ACC112 (cell line): ENCODE results near the gene MORN5.

ENCODE experiments used
- H2AFZ ChIP-seq: fragments of 200-600 bp; sonication (generic); one replicate; pipeline ENCODE4 v1.6.0; 2017; ENCODE audit warnings: antibody characterized with exemption, low read length; ENCODE audit not compliant: unreplicated experiment
- H3K27ac ChIP-seq: fragments of 200-600 bp; sonication (generic); 2 replicates; pipeline ENCODE4 v1.5.1; 2014; ENCODE audit warnings: low read depth, mild to moderate bottlenecking, antibody characterized with exemption, low read length, moderate library complexity
- H3K27me3 ChIP-seq: fragments of 200-600 bp; sonication (generic); 2 replicates; pipeline ENCODE4 v1.6.1; 2014; ENCODE audit warnings: mild to moderate bottlenecking, antibody characterized with exemption, low read length, moderate library complexity, mixed read lengths; ENCODE audit not compliant: insufficient read depth
- H3K36me3 ChIP-seq: fragments of 200-600 bp; sonication (generic); 2 replicates; pipeline ENCODE4 v1.6.1; 2016; ENCODE audit warnings: mild to moderate bottlenecking, antibody characterized with exemption, low read length, moderate library complexity, mixed read lengths; ENCODE audit not compliant: insufficient read depth
- H3K4me1 ChIP-seq: fragments of 200-600 bp; sonication (generic); one replicate; pipeline ENCODE4 v1.6.1; 2016; ENCODE audit warnings: low read length, mixed read lengths; ENCODE audit not compliant: insufficient read depth, unreplicated experiment, control insufficient read depth
- H3K4me3 ChIP-seq: fragments of 200-600 bp; sonication (generic); 2 replicates; pipeline ENCODE4 v1.5.1; 2014; ENCODE audit warnings: mild to moderate bottlenecking, low read depth, low read length
- H3K79me2 ChIP-seq: fragments of 200-600 bp; sonication (generic); one replicate; pipeline ENCODE4 v1.6.0; 2016; ENCODE audit warnings: low read length; ENCODE audit not compliant: control insufficient read depth, unreplicated experiment, insufficient read depth

MORN5 gene

GRCh38 chr9:122223435-122223834 lies 63.7 kb downstream of the MORN5 start:
- Histone ChIP-seq H3K4me1 (peaks cover 10% of the 10 kb centered on the region), H3K79me2 (no peaks in the 10 kb centered on the region), H3K4me3 (no peak overlapping the region), H3K27ac (no peak overlapping the region), H3K36me3 (no peaks in the 10 kb centered on the region), H2AFZ (no peak overlapping the region), H3K27me3 (peaks cover 63% of the 10 kb centered on the region)

- no peak overlapping the region for H3K27ac ChIP-seq
- H3K36me3 ChIP-seq = no peaks in the 10 kb centered on the region
- no peaks in the 10 kb centered on the region for H3K79me2 ChIP-seq
- peaks cover 60% of the 10 kb centered on the region for H3K27me3 ChIP-seq
- H2AFZ ChIP-seq = no peak overlapping the region
- H3K4me1 ChIP-seq = peaks cover 3% of the 10 kb centered on the region
- H3K4me3 ChIP-seq = no peak overlapping the region
Measured at GRCh38 chr9:122225312-122226141, 65.8 kb downstream of the MORN5 start.

- H3K4me3 ChIP-seq = no peak overlapping the region
- no peaks in the 10 kb centered on the region for H3K79me2 ChIP-seq
- H3K36me3 ChIP-seq = no peaks in the 10 kb centered on the region
- peaks cover 58% of the 10 kb centered on the region for H3K27me3 ChIP-seq
- peaks cover 3% of the 10 kb centered on the region for H3K4me1 ChIP-seq
- no peak overlapping the region for H3K27ac ChIP-seq
- no peak overlapping the region for H2AFZ ChIP-seq
Measured at GRCh38 chr9:122226142-122226757, 66.5 kb downstream of the MORN5 start.

- no peaks in the 10 kb centered on the region for H3K79me2 ChIP-seq
- H3K4me3 ChIP-seq = no peak overlapping the region
- peaks cover 55% of the 10 kb centered on the region for H3K27me3 ChIP-seq
- H3K36me3 ChIP-seq = no peaks in the 10 kb centered on the region
- H3K27ac ChIP-seq = no peak overlapping the region
- peaks cover 3% of the 10 kb centered on the region for H3K4me1 ChIP-seq
- no peak overlapping the region for H2AFZ ChIP-seq
Measured at GRCh38 chr9:122226758-122227574, 67.3 kb downstream of the MORN5 start.

- H3K4me3 ChIP-seq = no peak overlapping the region
- peaks cover 3% of the 10 kb centered on the region for H3K4me1 ChIP-seq
- H3K79me2 ChIP-seq = no peaks in the 10 kb centered on the region
- no peak overlapping the region for H3K27ac ChIP-seq
- peaks cover 53% of the 10 kb centered on the region for H3K27me3 ChIP-seq
- H2AFZ ChIP-seq = no peak overlapping the region
- no peaks in the 10 kb centered on the region for H3K36me3 ChIP-seq
Measured at GRCh38 chr9:122227575-122227900, 67.8 kb downstream of the MORN5 start.

- Histone ChIP-seq H3K4me3 (peak overlapping the region; percentile 74), H2AFZ (no peak overlapping the region), H3K27me3 (peaks cover 53% of the 10 kb centered on the region)
Measured at GRCh38 chr9:122228191-122228567, 68.5 kb downstream of the MORN5 start.

GRCh38 chr9:122228568-122229484 lies 69.1 kb downstream of the MORN5 start, which contains the start of gene LHX6:
LHX6 (minus strand) TSS chr9:122228957; CDS start chr9:122228740, 217 bp downstream.
- Histone ChIP-seq H2AFZ (no peak within 1 kb of the TSS), H3K4me1 (peaks cover 3% of the 10 kb centered on the region), H3K79me2 (no peaks in the 10 kb centered on the region), H3K4me3 (peak within 1 kb of the TSS; percentile 74), H3K27me3 (peaks cover 50% of the 10 kb centered on the region), H3K27ac (no peak within 1 kb of the TSS), H3K36me3 (no peaks in the 10 kb centered on the region)

More at GRCh38 chr9:122228191-122228567, 68.5 kb downstream of the MORN5 start:
- Histone ChIP-seq H3K79me2 (no peaks in the 10 kb centered on the region), H3K4me1 (peaks cover 3% of the 10 kb centered on the region), H3K36me3 (no peaks in the 10 kb centered on the region), H3K27ac (no peak overlapping the region)

- H2AFZ ChIP-seq = no peak overlapping the region
- peaks cover 50% of the 10 kb centered on the region for H3K27me3 ChIP-seq
Measured at GRCh38 chr9:122229485-122229837, 69.8 kb downstream of the MORN5 start.

GRCh38 chr9:122232796-122233306 lies 73.1 kb downstream of the MORN5 start:
- no peaks in the 10 kb centered on the region for H3K4me1 ChIP-seq
- H3K4me3 ChIP-seq = no peak overlapping the region
- no peaks in the 10 kb centered on the region for H3K79me2 ChIP-seq
- H3K27ac ChIP-seq = no peak overlapping the region
- no peak overlapping the region for H2AFZ ChIP-seq
- no peaks in the 10 kb centered on the region for H3K36me3 ChIP-seq
- H3K27me3 ChIP-seq = peaks cover 32% of the 10 kb centered on the region

More at GRCh38 chr9:122229485-122229837, 69.8 kb downstream of the MORN5 start:
- no peaks in the 10 kb centered on the region for H3K79me2 ChIP-seq
- H3K27ac ChIP-seq = no peak overlapping the region
- no peaks in the 10 kb centered on the region for H3K36me3 ChIP-seq
- H3K4me3 ChIP-seq = no peak overlapping the region
- H3K4me1 ChIP-seq = peaks cover 3% of the 10 kb centered on the region
